IMR-90 (cell line): ENCODE results near the gene MS4A5.

Experiments used
- BHLHE40 ChIP-seq: fragments of 150-350 bp; IDR thresholded peaks from 2 replicates; pipeline ENCODE4 v1.6.1; 2016; ENCODE audit warnings: mild to moderate bottlenecking, low read depth, low read length
- CEBPB ChIP-seq: IDR thresholded peaks from 2 replicates; pipeline ENCODE4 v1.6.1; 2012; ENCODE audit warnings: low read depth, low read length, improper control_type of control experiment
- CTCF ChIP-seq: conservative IDR thresholded peaks from 2 replicates; pipeline ENCODE4 v1.5.1; 2012; ENCODE audit warnings: mild to moderate bottlenecking, low read depth, low read length, improper control_type of control experiment
- FOS ChIP-seq: fragments of 150-350 bp; IDR thresholded peaks from 2 replicates; pipeline ENCODE4 v1.6.1; 2016; ENCODE audit warnings: low read depth, low read length
- MAFK ChIP-seq: IDR thresholded peaks from 2 replicates; pipeline ENCODE4 v1.6.1; 2012; ENCODE audit warnings: low read depth, low read length, improper control_type of control experiment
- MAZ ChIP-seq: IDR thresholded peaks from 2 replicates; pipeline ENCODE4 v1.6.1; 2012; ENCODE audit warnings: low read depth, mild to moderate bottlenecking, low read length, improper control_type of control experiment, moderate library complexity, borderline replicate concordance
- NFE2L2 ChIP-seq: fragments of 150-350 bp; IDR thresholded peaks from 2 replicates; pipeline ENCODE4 v1.6.1; 2016; ENCODE audit warnings: low read depth, mild to moderate bottlenecking, low read length
- POLR2A ChIP-seq: IDR thresholded peaks from 2 replicates; pipeline ENCODE4 v1.6.1; 2012; ENCODE audit warnings: mild to moderate bottlenecking, low read depth, low read length
- RAD21 ChIP-seq: IDR thresholded peaks from 2 replicates; pipeline ENCODE4 v1.6.1; 2012; ENCODE audit warnings: low read length, improper control_type of control experiment
- RCOR1 ChIP-seq: IDR thresholded peaks from 2 replicates; pipeline ENCODE4 v1.6.1; 2012; ENCODE audit warnings: mild to moderate bottlenecking, low read length, improper control_type of control experiment; ENCODE audit not compliant: insufficient replicate concordance
- RFX5 ChIP-seq: IDR thresholded peaks from 2 replicates; pipeline ENCODE4 v1.8.0; 2012; ENCODE audit warnings: low read depth, mild to moderate bottlenecking, low read length, moderate library complexity
- SMC3 ChIP-seq: fragments of 150-350 bp; IDR thresholded peaks from 2 replicates; pipeline ENCODE4 v1.6.1; 2016; ENCODE audit warnings: low read depth, mild to moderate bottlenecking, antibody characterized with exemption, low read length, moderate library complexity
- USF2 ChIP-seq: fragments of 150-350 bp; IDR thresholded peaks from 2 replicates; pipeline ENCODE4 v1.6.1; 2017; ENCODE audit warnings: mild to moderate bottlenecking, antibody characterized with exemption, low read length, low read depth
- TF ChIP-seq, protein P1 (sequence below): fragments of 150-350 bp; IDR thresholded peaks from 2 replicates; pipeline ENCODE4 v1.6.1; 2016; ENCODE audit warnings: low read depth, mild to moderate bottlenecking, low read length, moderate library complexity, borderline replicate concordance

DNA sequence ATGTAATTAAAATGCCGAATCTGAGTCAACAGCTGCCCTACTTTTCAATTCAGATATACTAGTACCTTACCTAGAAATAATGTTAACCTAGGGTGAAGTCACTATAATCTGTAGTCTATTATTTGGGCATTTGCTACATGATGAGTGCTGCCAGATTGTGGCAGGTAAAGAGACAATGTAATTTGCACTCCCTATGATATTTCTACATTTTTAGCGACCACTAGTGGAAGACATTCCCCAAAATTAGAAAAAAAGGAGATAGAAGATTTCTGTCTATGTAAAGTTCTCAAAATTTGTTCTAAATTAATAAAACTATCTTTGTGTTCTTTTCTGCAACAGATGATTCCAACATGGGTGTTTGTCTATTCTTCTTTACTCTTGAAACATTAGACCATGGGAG is 40.4 kb downstream of the MS4A5 start:
- TF ChIP-seq RAD21: no peak
- TF ChIP-seq CTCF: no peak
- TF ChIP-seq NFE2L2: no peak
- TF ChIP-seq POLR2A: no peak
- TF ChIP-seq MAFK: no peak
- TF ChIP-seq, protein P1, sequence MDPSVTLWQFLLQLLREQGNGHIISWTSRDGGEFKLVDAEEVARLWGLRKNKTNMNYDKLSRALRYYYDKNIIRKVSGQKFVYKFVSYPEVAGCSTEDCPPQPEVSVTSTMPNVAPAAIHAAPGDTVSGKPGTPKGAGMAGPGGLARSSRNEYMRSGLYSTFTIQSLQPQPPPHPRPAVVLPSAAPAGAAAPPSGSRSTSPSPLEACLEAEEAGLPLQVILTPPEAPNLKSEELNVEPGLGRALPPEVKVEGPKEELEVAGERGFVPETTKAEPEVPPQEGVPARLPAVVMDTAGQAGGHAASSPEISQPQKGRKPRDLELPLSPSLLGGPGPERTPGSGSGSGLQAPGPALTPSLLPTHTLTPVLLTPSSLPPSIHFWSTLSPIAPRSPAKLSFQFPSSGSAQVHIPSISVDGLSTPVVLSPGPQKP: no peak
- no peak for TF ChIP-seq USF2
- no peak for TF ChIP-seq RCOR1
- TF ChIP-seq FOS: no peak
- TF ChIP-seq MAZ: no peak
- TF ChIP-seq BHLHE40: no peak
- no peak for TF ChIP-seq SMC3
- TF ChIP-seq RFX5: no peak
- TF ChIP-seq CEBPB: no peak
